Measurements from ENCODE around the gene TSPAN11.

Gene TSPAN11

GRCh38 chr12:30988646-30989286, 62.2 kb downstream of the TSPAN11 start:
- no peak overlapping the region for H3K27ac ChIP-seq (ENCODE audit: poor library complexity, severe bottlenecking)
- no peaks in the 10 kb centered on the region for H3K9me3 ChIP-seq (ENCODE audit: severe bottlenecking)
- H3K27me3 ChIP-seq (ENCODE audit: insufficient read depth, poor library complexity, severe bottlenecking): no peaks in the 10 kb centered on the region
- no peak for ATAC-seq (ENCODE audit: low read depth)
- H3K36me3 ChIP-seq (ENCODE audit: low read depth): no peaks in the 10 kb centered on the region
- no peak for DNase-seq (ENCODE audit: low spot score)
- no peaks in the 10 kb centered on the region for H3K4me1 ChIP-seq (ENCODE audit: insufficient read depth, poor library complexity, severe bottlenecking)
- H3K4me3 ChIP-seq (ENCODE audit: severe bottlenecking): no peak overlapping the region
- no peak for TF ChIP-seq CTCF (IDR thresholded peaks at IDR 0.05; ENCODE audit: poor library complexity, severe bottlenecking)

- no peak for ATAC-seq (ENCODE audit: low read depth)
- no peak for DNase-seq (ENCODE audit: low spot score)
- H3K27ac ChIP-seq (ENCODE audit: poor library complexity, severe bottlenecking): no peak overlapping the region
Observed at GRCh38 chr12:30989754-30990153, 63.2 kb downstream of the TSPAN11 start.

GRCh38 chr12:30990316-30990715, 63.8 kb downstream of the TSPAN11 start:
- Histone ChIP-seq H3K27ac (ENCODE audit: poor library complexity, severe bottlenecking) (no peak overlapping the region), H3K27me3 (ENCODE audit: insufficient read depth, poor library complexity, severe bottlenecking) (no peaks in the 10 kb centered on the region), H3K4me3 (ENCODE audit: severe bottlenecking) (no peak overlapping the region), H3K4me1 (ENCODE audit: insufficient read depth, poor library complexity, severe bottlenecking) (no peaks in the 10 kb centered on the region), H3K36me3 (ENCODE audit: low read depth) (no peaks in the 10 kb centered on the region), H3K9me3 (ENCODE audit: severe bottlenecking) (no peaks in the 10 kb centered on the region)
- DNase-seq (ENCODE audit: low spot score) (no peak), ATAC-seq (ENCODE audit: low read depth) (no peak)
- TF ChIP-seq CTCF (IDR thresholded peaks at IDR 0.05; ENCODE audit: poor library complexity, severe bottlenecking): no peak

More at GRCh38 chr12:30989754-30990153, 63.2 kb downstream of the TSPAN11 start:
- TF ChIP-seq CTCF (IDR thresholded peaks at IDR 0.05; ENCODE audit: poor library complexity, severe bottlenecking): no peak
- Histone ChIP-seq H3K9me3 (ENCODE audit: severe bottlenecking) (no peaks in the 10 kb centered on the region), H3K4me3 (ENCODE audit: severe bottlenecking) (no peak overlapping the region), H3K27me3 (ENCODE audit: insufficient read depth, poor library complexity, severe bottlenecking) (no peaks in the 10 kb centered on the region), H3K4me1 (ENCODE audit: insufficient read depth, poor library complexity, severe bottlenecking) (no peaks in the 10 kb centered on the region), H3K36me3 (ENCODE audit: low read depth) (no peaks in the 10 kb centered on the region)

GRCh38 chr12:30990776-30991175, 64.2 kb downstream of the TSPAN11 start:
- no peaks in the 10 kb centered on the region for H3K36me3 ChIP-seq (ENCODE audit: low read depth)
- ATAC-seq (ENCODE audit: low read depth) (no peak), DNase-seq (ENCODE audit: low spot score) (no peak)
- H3K4me3 ChIP-seq (ENCODE audit: severe bottlenecking): no peak overlapping the region
- no peak overlapping the region for H3K27ac ChIP-seq (ENCODE audit: poor library complexity, severe bottlenecking)
- no peak for TF ChIP-seq CTCF (IDR thresholded peaks at IDR 0.05; ENCODE audit: poor library complexity, severe bottlenecking)
- H3K27me3 ChIP-seq (ENCODE audit: insufficient read depth, poor library complexity, severe bottlenecking): no peaks in the 10 kb centered on the region
- H3K4me1 ChIP-seq (ENCODE audit: insufficient read depth, poor library complexity, severe bottlenecking): no peaks in the 10 kb centered on the region
- H3K9me3 ChIP-seq (ENCODE audit: severe bottlenecking): no peaks in the 10 kb centered on the region

- no peak for DNase-seq (ENCODE audit: low spot score)
- Histone ChIP-seq H3K27me3 (ENCODE audit: insufficient read depth, poor library complexity, severe bottlenecking) (no peaks in the 10 kb centered on the region), H3K36me3 (ENCODE audit: low read depth) (no peaks in the 10 kb centered on the region), H3K9me3 (ENCODE audit: severe bottlenecking) (no peaks in the 10 kb centered on the region), H3K4me3 (ENCODE audit: severe bottlenecking) (no peak overlapping the region), H3K27ac (ENCODE audit: poor library complexity, severe bottlenecking) (no peak overlapping the region), H3K4me1 (ENCODE audit: insufficient read depth, poor library complexity, severe bottlenecking) (no peaks in the 10 kb centered on the region)
- no peak for TF ChIP-seq CTCF (IDR thresholded peaks at IDR 0.05; ENCODE audit: poor library complexity, severe bottlenecking)
- no peak for ATAC-seq (ENCODE audit: low read depth)
Observed at GRCh38 chr12:30991466-30991865, 64.9 kb downstream of the TSPAN11 start.

All from RWPE2 (cell line).